K562 (cell line): ENCODE results near the gene CKLF. TPM values are rescaled to one million over a fixed set of nuclear protein-coding genes. Genes with fewer than 3 reads are reported as not detected.

Experiments used
- ATF1 ChIP-seq, 2 experiments: fragments of 450-650 bp in 1 of 2; IDR thresholded peaks; 2 replicates each; pipeline ENCODE4 v1.6.1; 2016; ENCODE audit warnings: missing compliant biosample characterization in 1 of 2, missing genetic modification characterization in 1 of 2
- CHD1 ChIP-seq: fragments of 200-600 bp; sonication (generic); IDR thresholded peaks from one replicate; pipeline ENCODE4 v1.6.1; 2012; ENCODE audit warnings: mild to moderate bottlenecking, moderate library complexity, low read length, inconsistent platforms
- FOXP1 ChIP-seq: sonication (generic); formaldehyde crosslinking; IDR thresholded peaks from 2 replicates; pipeline ENCODE4 v1.8.0; 2022; ENCODE audit warnings: mild to moderate bottlenecking, missing genetic modification reagents
- GTF2E2 ChIP-seq: fragments of 200-800 bp; sonication (Bioruptor generic); IDR thresholded peaks from 2 replicates; pipeline ENCODE4 v1.6.1; 2016; ENCODE audit warnings: missing genetic modification characterization, missing compliant biosample characterization
- KDM5B ChIP-seq: fragments of 200-600 bp; sonication (generic); IDR thresholded peaks from 2 replicates; pipeline ENCODE4 v1.6.1; 2012; ENCODE audit warnings: low read depth, mild to moderate bottlenecking, moderate library complexity, low read length, control low read depth, inconsistent platforms; ENCODE audit not compliant: insufficient replicate concordance
- RBM22 ChIP-seq: fragments of 200-400 bp; formaldehyde crosslinking; IDR thresholded peaks from 2 replicates; pipeline ENCODE4 v1.6.1; 2018; ENCODE audit warnings: low read length, low read depth; ENCODE audit not compliant: poor library complexity, severe bottlenecking
- U2AF1 ChIP-seq: fragments of 200-400 bp; formaldehyde crosslinking; optimal IDR thresholded peaks from 2 replicates; pipeline ENCODE3; 2017; ENCODE audit warnings: mild to moderate bottlenecking, low read depth, low read length, moderate library complexity
- XRCC3 ChIP-seq: fragments of 450-650 bp; IDR thresholded peaks from 2 replicates; pipeline ENCODE4 v1.6.1; 2017; ENCODE audit warnings: mild to moderate bottlenecking, moderate library complexity
- ZFX ChIP-seq: sonication (generic); formaldehyde crosslinking; IDR thresholded peaks from 2 replicates; pipeline ENCODE4 v1.8.0; 2022; ENCODE audit warnings: mild to moderate bottlenecking, missing genetic modification reagents, moderate library complexity
- ZNF263 ChIP-seq: sonication (generic); formaldehyde crosslinking; IDR thresholded peaks from 2 replicates; pipeline ENCODE4 v1.8.0; 2022; ENCODE audit warnings: mild to moderate bottlenecking, missing genetic modification reagents, borderline replicate concordance
- ZNF3 ChIP-seq: fragments of 250-450 bp; sonication (Bioruptor Pico); IDR thresholded peaks from 2 replicates; pipeline ENCODE4 v1.5.0; 2021; ENCODE audit warnings: mild to moderate bottlenecking, moderate library complexity
- polyA plus RNA-seq, 8 experiments: library from polyadenylated mRNA; depleted of rRNA in 4 of 8; stranded (reverse) in 5 of 8; unstranded in 3 of 8; fragments of >200 nt; fragmentation: Nextera tagmentation in 2 of 8; fragmentation: Illumina TruSeq in 1 of 8; extraction: Ambion mirVana in 2 of 8; extraction: Trizol in 1 of 8; gene quantifications; 2 replicates each; pipeline versions ENCODE4 v1.2.1 to v1.2.3, GENCODE V29; 2011 to 2014; ENCODE audit warnings: inconsistent platforms in 1 of 8, missing spikeins in 1 of 8
- total RNA-seq, 7 experiments: library from RNA; depleted of rRNA in 6 of 7; stranded (reverse); fragments of >200 nt in 6 of 7; fragmentation: Illumina TruSeq in 2 of 7; extraction: Trizol in 2 of 7; gene quantifications; 2 replicates each; pipeline versions ENCODE4 v1.2.1 to v1.2.3, GENCODE V29; 2011 to 2021; ENCODE audit warnings: low replicate concordance in 1 of 7
- TF ChIP-seq, protein P1 (sequence below), 2 experiments: fragments of 450-650 bp; conservative IDR thresholded peaks; 2 replicates each; pipeline ENCODE4 v1.6.1; 2017; ENCODE audit warnings: mild to moderate bottlenecking in 2 of 2, moderate library complexity in 2 of 2
- TF ChIP-seq, protein P2 (sequence below): fragments of 450-650 bp; IDR thresholded peaks from 2 replicates; pipeline ENCODE4 v1.6.1; 2018; ENCODE audit not compliant: partially characterized antibody
- TF ChIP-seq, protein P3 (sequence below): sonication (generic); formaldehyde crosslinking; IDR thresholded peaks from 2 replicates; pipeline ENCODE4 v1.8.0; 2023; ENCODE audit warnings: mild to moderate bottlenecking, missing genetic modification reagents
- TF ChIP-seq, protein P4 (sequence below): fragments of 450-650 bp; formaldehyde crosslinking; IDR thresholded peaks from 2 replicates; pipeline ENCODE4 v1.4.0; 2020; ENCODE audit warnings: mild to moderate bottlenecking, moderate library complexity

The CKLF gene
- total and polyA plus RNA-seq, 9 of the 15 experiments (the other 6 are each of a cell fraction or from before 2014, with no cell fraction given) = 84.8 to 322 (median 118) TPM

DNA sequence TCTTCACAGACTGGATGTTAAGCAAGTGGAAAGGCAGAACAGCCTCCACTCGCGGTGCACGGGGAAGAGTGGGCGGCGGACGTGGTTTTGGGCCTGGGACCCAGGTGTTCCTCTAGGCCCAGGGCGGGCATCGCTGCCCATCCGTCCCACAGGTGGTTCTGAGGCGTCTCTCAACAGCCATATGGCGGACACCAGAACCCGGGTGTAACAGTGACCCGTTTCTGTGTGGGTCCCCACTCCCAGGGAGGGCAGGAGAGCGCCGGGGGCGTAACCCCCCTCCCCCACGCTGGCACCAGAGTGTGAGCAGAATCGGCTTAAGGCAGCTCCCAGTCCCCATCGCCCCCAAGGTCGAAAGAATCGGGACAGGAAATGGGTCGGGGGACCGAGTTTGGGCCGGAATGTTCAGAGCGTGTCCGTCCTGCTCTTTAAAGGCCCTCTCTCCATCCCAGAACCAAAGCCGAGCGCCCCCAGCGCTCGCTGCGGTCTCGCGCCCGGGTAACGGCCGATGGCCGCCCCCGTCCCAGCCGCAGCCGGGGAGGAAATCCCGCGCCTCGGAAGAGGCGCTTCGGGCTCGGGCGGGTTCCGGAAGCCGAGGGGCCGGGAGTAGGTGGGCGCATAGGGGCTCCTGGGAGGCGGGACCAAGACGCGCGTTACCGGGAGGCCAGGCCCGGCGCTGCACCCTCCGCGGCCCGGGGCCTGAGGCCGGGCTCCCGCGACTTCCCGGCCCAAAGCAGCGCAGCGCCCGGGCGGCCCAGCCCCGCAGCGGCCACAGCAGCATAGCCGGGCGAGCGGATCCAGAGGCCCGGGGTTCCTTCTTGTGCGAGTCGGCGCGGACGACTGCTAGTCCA, 2.9 kb upstream of the CKLF start, which contains the start of gene TK2 (continued):
- TF ChIP-seq, protein P1, sequence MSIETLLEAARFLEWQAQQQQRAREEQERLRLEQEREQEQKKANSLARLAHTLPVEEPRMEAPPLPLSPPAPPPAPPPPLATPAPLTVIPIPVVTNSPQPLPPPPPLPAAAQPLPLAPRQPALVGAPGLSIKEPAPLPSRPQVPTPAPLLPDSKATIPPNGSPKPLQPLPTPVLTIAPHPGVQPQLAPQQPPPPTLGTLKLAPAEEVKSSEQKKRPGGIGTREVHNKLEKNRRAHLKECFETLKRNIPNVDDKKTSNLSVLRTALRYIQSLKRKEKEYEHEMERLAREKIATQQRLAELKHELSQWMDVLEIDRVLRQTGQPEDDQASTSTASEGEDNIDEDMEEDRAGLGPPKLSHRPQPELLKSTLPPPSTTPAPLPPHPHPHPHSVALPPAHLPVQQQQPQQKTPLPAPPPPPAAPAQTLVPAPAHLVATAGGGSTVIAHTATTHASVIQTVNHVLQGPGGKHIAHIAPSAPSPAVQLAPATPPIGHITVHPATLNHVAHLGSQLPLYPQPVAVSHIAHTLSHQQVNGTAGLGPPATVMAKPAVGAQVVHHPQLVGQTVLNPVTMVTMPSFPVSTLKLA (conservative IDR thresholded peaks at IDR 0.05) = no peak
- TF ChIP-seq ZNF3 (CRISPR knock-in tag) (no peak), ZNF263 (no peak), ZFX (CRISPR knock-in tag) (peak; percentile 96), FOXP1 (CRISPR knock-in tag) (0 out of 2 replicates have a peak, but pooled peaks have one; percentile 67), ATF1 (CRISPR knock-in tag; IDR thresholded peaks at IDR 0.05) (no peak), ATF1 (tag; IDR thresholded peaks at IDR 0.05) (no peak), U2AF1 (peak; percentile 43), KDM5B (peak; percentile 81), XRCC3 (no peak), CHD1 (peak; percentile 60), RBM22 (peak; percentile 71), GTF2E2 (tag) (peak; percentile 83)
- TF ChIP-seq, protein P2, sequence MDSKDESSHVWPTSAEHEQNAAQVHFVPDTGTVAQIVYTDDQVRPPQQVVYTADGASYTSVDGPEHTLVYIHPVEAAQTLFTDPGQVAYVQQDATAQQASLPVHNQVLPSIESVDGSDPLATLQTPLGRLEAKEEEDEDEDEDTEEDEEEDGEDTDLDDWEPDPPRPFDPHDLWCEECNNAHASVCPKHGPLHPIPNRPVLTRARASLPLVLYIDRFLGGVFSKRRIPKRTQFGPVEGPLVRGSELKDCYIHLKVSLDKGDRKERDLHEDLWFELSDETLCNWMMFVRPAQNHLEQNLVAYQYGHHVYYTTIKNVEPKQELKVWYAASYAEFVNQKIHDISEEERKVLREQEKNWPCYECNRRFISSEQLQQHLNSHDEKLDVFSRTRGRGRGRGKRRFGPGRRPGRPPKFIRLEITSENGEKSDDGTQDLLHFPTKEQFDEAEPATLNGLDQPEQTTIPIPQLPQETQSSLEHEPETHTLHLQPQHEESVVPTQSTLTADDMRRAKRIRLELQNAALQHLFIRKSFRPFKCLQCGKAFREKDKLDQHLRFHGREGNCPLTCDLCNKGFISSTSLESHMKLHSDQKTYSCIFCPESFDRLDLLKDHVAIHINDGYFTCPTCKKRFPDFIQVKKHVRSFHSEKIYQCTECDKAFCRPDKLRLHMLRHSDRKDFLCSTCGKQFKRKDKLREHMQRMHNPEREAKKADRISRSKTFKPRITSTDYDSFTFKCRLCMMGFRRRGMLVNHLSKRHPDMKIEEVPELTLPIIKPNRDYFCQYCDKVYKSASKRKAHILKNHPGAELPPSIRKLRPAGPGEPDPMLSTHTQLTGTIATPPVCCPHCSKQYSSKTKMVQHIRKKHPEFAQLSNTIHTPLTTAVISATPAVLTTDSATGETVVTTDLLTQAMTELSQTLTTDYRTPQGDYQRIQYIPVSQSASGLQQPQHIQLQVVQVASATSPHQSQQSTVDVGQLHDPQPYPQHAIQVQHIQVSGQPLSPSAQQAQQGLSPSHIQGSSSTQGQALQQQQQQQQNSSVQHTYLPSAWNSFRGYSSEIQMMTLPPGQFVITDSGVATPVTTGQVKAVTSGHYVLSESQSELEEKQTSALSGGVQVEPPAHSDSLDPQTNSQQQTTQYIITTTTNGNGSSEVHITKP = no peak
- TF ChIP-seq, protein P3, sequence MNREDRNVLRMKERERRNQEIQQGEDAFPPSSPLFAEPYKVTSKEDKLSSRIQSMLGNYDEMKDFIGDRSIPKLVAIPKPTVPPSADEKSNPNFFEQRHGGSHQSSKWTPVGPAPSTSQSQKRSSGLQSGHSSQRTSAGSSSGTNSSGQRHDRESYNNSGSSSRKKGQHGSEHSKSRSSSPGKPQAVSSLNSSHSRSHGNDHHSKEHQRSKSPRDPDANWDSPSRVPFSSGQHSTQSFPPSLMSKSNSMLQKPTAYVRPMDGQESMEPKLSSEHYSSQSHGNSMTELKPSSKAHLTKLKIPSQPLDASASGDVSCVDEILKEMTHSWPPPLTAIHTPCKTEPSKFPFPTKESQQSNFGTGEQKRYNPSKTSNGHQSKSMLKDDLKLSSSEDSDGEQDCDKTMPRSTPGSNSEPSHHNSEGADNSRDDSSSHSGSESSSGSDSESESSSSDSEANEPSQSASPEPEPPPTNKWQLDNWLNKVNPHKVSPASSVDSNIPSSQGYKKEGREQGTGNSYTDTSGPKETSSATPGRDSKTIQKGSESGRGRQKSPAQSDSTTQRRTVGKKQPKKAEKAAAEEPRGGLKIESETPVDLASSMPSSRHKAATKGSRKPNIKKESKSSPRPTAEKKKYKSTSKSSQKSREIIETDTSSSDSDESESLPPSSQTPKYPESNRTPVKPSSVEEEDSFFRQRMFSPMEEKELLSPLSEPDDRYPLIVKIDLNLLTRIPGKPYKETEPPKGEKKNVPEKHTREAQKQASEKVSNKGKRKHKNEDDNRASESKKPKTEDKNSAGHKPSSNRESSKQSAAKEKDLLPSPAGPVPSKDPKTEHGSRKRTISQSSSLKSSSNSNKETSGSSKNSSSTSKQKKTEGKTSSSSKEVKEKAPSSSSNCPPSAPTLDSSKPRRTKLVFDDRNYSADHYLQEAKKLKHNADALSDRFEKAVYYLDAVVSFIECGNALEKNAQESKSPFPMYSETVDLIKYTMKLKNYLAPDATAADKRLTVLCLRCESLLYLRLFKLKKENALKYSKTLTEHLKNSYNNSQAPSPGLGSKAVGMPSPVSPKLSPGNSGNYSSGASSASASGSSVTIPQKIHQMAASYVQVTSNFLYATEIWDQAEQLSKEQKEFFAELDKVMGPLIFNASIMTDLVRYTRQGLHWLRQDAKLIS (CRISPR knock-in tag) = peak; percentile 45; the same call in 1 of the 2 replicates
- TF ChIP-seq, protein P4, sequence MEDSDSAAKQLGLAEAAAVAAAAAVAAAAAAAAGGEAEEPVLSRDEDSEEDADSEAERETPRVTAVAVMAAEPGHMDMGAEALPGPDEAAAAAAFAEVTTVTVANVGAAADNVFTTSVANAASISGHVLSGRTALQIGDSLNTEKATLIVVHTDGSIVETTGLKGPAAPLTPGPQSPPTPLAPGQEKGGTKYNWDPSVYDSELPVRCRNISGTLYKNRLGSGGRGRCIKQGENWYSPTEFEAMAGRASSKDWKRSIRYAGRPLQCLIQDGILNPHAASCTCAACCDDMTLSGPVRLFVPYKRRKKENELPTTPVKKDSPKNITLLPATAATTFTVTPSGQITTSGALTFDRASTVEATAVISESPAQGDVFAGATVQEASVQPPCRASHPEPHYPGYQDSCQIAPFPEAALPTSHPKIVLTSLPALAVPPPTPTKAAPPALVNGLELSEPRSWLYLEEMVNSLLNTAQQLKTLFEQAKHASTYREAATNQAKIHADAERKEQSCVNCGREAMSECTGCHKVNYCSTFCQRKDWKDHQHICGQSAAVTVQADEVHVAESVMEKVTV (CRISPR knock-in tag) = no peak
